Ovary (tissue), 3 donors: Measurements from ENCODE around the gene SETDB2.

Source experiments
- CTCF ChIP-seq, 3 donors: fragments of 450-650 bp in 2 of 3; fragments of 200-600 bp in 1 of 3; IDR thresholded peaks; one replicate each; pipeline versions ENCODE4 v1.5.1 to v1.8.0; 2016 to 2022; ENCODE audit warnings: antibody characterized with exemption in 3 of 3, mild to moderate bottlenecking in 1 of 3
- EP300 ChIP-seq: sonication (generic); formaldehyde crosslinking; IDR thresholded peaks from one replicate; pipeline ENCODE4 v1.6.1; 2017; ENCODE audit warnings: antibody characterized with exemption
- POLR2A ChIP-seq: fragments of 450-650 bp; IDR thresholded peaks from one replicate; pipeline ENCODE4 v1.6.1; 2017; ENCODE audit warnings: antibody characterized with exemption, mild to moderate bottlenecking, moderate library complexity
- donor health status: DM: no; HTN: no; CAD: no.

DNA sequence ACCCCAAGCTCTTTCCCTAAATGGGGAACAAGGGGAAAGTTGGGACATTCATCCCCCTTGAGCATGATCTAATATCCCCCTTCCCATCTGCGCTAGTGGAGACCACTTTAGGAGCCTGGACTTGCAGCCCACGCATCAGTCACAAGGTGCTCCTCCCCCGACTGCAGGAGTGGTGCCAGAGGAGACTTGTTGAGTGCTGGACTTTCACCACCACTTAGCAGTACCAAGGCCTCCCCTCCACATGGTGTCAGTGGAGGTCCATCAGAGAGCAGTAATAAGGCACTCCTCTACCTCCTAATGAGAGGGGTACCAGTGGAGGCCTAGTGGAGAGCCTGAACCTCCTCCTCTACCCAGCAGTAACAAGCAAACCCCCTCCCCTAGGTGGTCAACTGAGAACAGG lies 22.7 kb upstream of the SETDB2 start:
- no peak for TF ChIP-seq POLR2A
- TF ChIP-seq CTCF (IDR thresholded peaks at IDR 0.05): no peak
- no peak for TF ChIP-seq EP300
